HEK293 (cell line): Measurements from ENCODE around the gene OPRM1.

Experiments used
- CTCF ChIA-PET: fragments of 350-600 bp; formaldehyde crosslinking; extraction: SDS; loops from one replicate; lab custom pipeline; 2021; ENCODE audit warnings: antibody characterized with exemption; lab: Yijun Ruan, JAX
- POLR2A ChIA-PET: fragments of 300-600 bp; formaldehyde crosslinking; extraction: SDS; loops from one replicate; lab custom pipeline; 2020; ENCODE audit warnings: antibody characterized with exemption, inconsistent platforms; lab: Yijun Ruan, JAX
- H3K27ac ChIP-seq: fragments of 200-500 bp; sonication (Bioruptor generic); 2 replicates; pipeline ENCODE4 v1.5.1; 2014; ENCODE audit warnings: low read depth, low read length, control low read depth, inconsistent platforms; ENCODE audit errors: extremely low read depth
- H3K36me3 ChIP-seq, 2 experiments: fragments of 200-500 bp in 1 of 2; sonication (Bioruptor generic) in 1 of 2; 1 replicate in 1 of 2; 2 replicates in 1 of 2; pipeline ENCODE4 v1.5.1; 2014 to 2017; ENCODE audit warnings: inconsistent platforms in 2 of 2, low read length in 2 of 2; ENCODE audit not compliant: control insufficient read depth in 2 of 2, insufficient read depth in 1 of 2
- H3K4me1 ChIP-seq: fragments of 200-500 bp; sonication (Bioruptor generic); 2 replicates; pipeline ENCODE4 v1.5.1; 2014; ENCODE audit warnings: mild to moderate bottlenecking, low read length, inconsistent platforms; ENCODE audit not compliant: control insufficient read depth, insufficient read depth
- H3K4me3 ChIP-seq: 2 replicates; pipeline ENCODE4 v1.5.1; 2011; ENCODE audit warnings: low read depth, mild to moderate bottlenecking, control low read depth, low read length, moderate library complexity
- H3K9me3 ChIP-seq: fragments of 200-500 bp; sonication (Bioruptor generic); 2 replicates; pipeline ENCODE4 v1.5.1; 2014; ENCODE audit warnings: low read depth, low read length, inconsistent platforms; ENCODE audit not compliant: control insufficient read depth, insufficient read depth
- BCL11B ChIP-seq: fragments of 450-650 bp; formaldehyde crosslinking; IDR thresholded peaks from 2 replicates; pipeline ENCODE4 v1.5.1; 2016; ENCODE audit warnings: low read depth, missing biosample characterization, missing genetic modification characterization
- HOXD13 ChIP-seq: sonication (generic); formaldehyde crosslinking; IDR thresholded peaks from 2 replicates; pipeline ENCODE4 v1.8.0; 2022; ENCODE audit warnings: missing genetic modification reagents, borderline replicate concordance
- PRDM1 ChIP-seq: fragments of 450-650 bp; formaldehyde crosslinking; IDR thresholded peaks from 2 replicates; pipeline ENCODE4; 2016; ENCODE audit warnings: missing biosample characterization, missing genetic modification characterization
- PRDM10 ChIP-seq: fragments of 450-650 bp; formaldehyde crosslinking; IDR thresholded peaks from 2 replicates; pipeline ENCODE4 v1.5.1; 2016; ENCODE audit warnings: missing biosample characterization, missing genetic modification characterization
- PRDM6 ChIP-seq: fragments of 450-650 bp; formaldehyde crosslinking; IDR thresholded peaks from 2 replicates; pipeline ENCODE4 v1.5.1; 2017; ENCODE audit warnings: missing biosample characterization, missing genetic modification characterization
- SCRT2 ChIP-seq: fragments of 450-650 bp; formaldehyde crosslinking; IDR thresholded peaks from 2 replicates; pipeline ENCODE4 v1.5.1; 2016; ENCODE audit warnings: missing biosample characterization, missing genetic modification characterization
- WT1 ChIP-seq: fragments of 450-650 bp; formaldehyde crosslinking; IDR thresholded peaks from 2 replicates; pipeline ENCODE4 v1.5.1; 2016; ENCODE audit warnings: missing biosample characterization, missing genetic modification characterization
- ZNF132 ChIP-seq: fragments of 450-650 bp; formaldehyde crosslinking; IDR thresholded peaks from 2 replicates; pipeline ENCODE4 v1.5.1; 2017; ENCODE audit warnings: missing biosample characterization, missing genetic modification characterization, borderline replicate concordance
- ZNF221 ChIP-seq: fragments of 450-650 bp; formaldehyde crosslinking; IDR thresholded peaks from 2 replicates; pipeline ENCODE4 v1.5.1; 2017; ENCODE audit warnings: missing biosample characterization, missing genetic modification characterization, borderline replicate concordance
- ZNF248 ChIP-seq: fragments of 450-650 bp; formaldehyde crosslinking; IDR thresholded peaks from 2 replicates; pipeline ENCODE4 v1.5.1; 2017; ENCODE audit warnings: missing biosample characterization, missing genetic modification characterization
- ZNF302 ChIP-seq: fragments of 450-650 bp; formaldehyde crosslinking; IDR thresholded peaks from 2 replicates; pipeline ENCODE4 v1.5.1; 2016; ENCODE audit warnings: missing biosample characterization, missing genetic modification characterization, low read depth
- ZNF366 ChIP-seq: fragments of 450-650 bp; formaldehyde crosslinking; conservative IDR thresholded peaks from 2 replicates; pipeline ENCODE4 v1.5.1; 2016; ENCODE audit warnings: missing biosample characterization, missing genetic modification characterization
- ZNF394 ChIP-seq: fragments of 450-650 bp; formaldehyde crosslinking; IDR thresholded peaks from 2 replicates; pipeline ENCODE4 v1.5.1; 2016; ENCODE audit warnings: missing biosample characterization, missing genetic modification characterization, mild to moderate bottlenecking, moderate library complexity, borderline replicate concordance
- ZNF404 ChIP-seq: fragments of 450-650 bp; formaldehyde crosslinking; IDR thresholded peaks from 2 replicates; pipeline ENCODE4 v1.5.1; 2017; ENCODE audit warnings: missing biosample characterization, missing genetic modification characterization
- ZNF513 ChIP-seq: fragments of 450-650 bp; IDR thresholded peaks from 2 replicates; pipeline ENCODE4 v1.5.1; 2018; ENCODE audit warnings: missing biosample characterization, missing genetic modification characterization
- ZNF514 ChIP-seq: fragments of 450-650 bp; formaldehyde crosslinking; IDR thresholded peaks from 2 replicates; pipeline ENCODE4 v1.5.1; 2016; ENCODE audit warnings: missing biosample characterization, missing genetic modification characterization
- ZNF548 ChIP-seq: fragments of 450-650 bp; formaldehyde crosslinking; IDR thresholded peaks from 2 replicates; pipeline ENCODE4 v1.5.1; 2016; ENCODE audit warnings: missing biosample characterization, missing genetic modification characterization
- ZNF580 ChIP-seq: fragments of 450-650 bp; formaldehyde crosslinking; IDR thresholded peaks from 2 replicates; pipeline ENCODE4 v1.5.1; 2016; ENCODE audit warnings: missing biosample characterization, missing genetic modification characterization
- ZNF610 ChIP-seq: fragments of 450-650 bp; formaldehyde crosslinking; IDR thresholded peaks from 2 replicates; pipeline ENCODE4 v1.5.1; 2016; ENCODE audit warnings: missing biosample characterization, missing genetic modification characterization, borderline replicate concordance
- ZNF645 ChIP-seq: fragments of 450-650 bp; formaldehyde crosslinking; IDR thresholded peaks from 2 replicates; pipeline ENCODE4; 2016; ENCODE audit warnings: missing biosample characterization, missing genetic modification characterization
- ZNF660 ChIP-seq: fragments of 450-650 bp; IDR thresholded peaks from 2 replicates; pipeline ENCODE4 v1.5.1; 2018; ENCODE audit warnings: missing biosample characterization, mild to moderate bottlenecking, missing genetic modification characterization
- ZNF664 ChIP-seq: fragments of 450-650 bp; formaldehyde crosslinking; IDR thresholded peaks from 2 replicates; pipeline ENCODE4 v1.5.1; 2016; ENCODE audit warnings: missing biosample characterization, missing genetic modification characterization
- ZNF830 ChIP-seq: fragments of 450-650 bp; IDR thresholded peaks from 2 replicates; pipeline ENCODE4 v1.5.0; 2018; ENCODE audit warnings: missing biosample characterization, missing genetic modification characterization, low read depth, mild to moderate bottlenecking, moderate library complexity
- ZSCAN18 ChIP-seq: fragments of 450-650 bp; formaldehyde crosslinking; IDR thresholded peaks from 2 replicates; pipeline ENCODE4 v1.5.1; 2016; ENCODE audit warnings: missing biosample characterization, missing genetic modification characterization
- ZSCAN30 ChIP-seq: fragments of 450-650 bp; IDR thresholded peaks from 2 replicates; pipeline ENCODE4 v1.5.1; 2018; ENCODE audit warnings: missing biosample characterization, mild to moderate bottlenecking, missing genetic modification characterization, moderate library complexity

Gene OPRM1

GRCh38 chr6:154096834-154097233, 57.8 kb downstream of the OPRM1 start (continued):
- no peak for TF ChIP-seq ZNF610 (tag by site-specific recombination)
- TF ChIP-seq ZNF302: no peak

GRCh38 chr6:154099211-154099610, 60.2 kb downstream of the OPRM1 start:
- TF ChIP-seq ZNF660 (tag by site-specific recombination): no peak
- no peak for TF ChIP-seq BCL11B (tag by site-specific recombination)
- no peak for TF ChIP-seq ZNF548
- no peak for TF ChIP-seq PRDM10 (tag by site-specific recombination)
- peak; percentile 76 for TF ChIP-seq ZNF366 (tag by site-specific recombination)
- no peak for TF ChIP-seq ZNF830 (tag by site-specific recombination)
- TF ChIP-seq PRDM1 (tag by site-specific recombination): peak; percentile 57
- TF ChIP-seq ZNF664 (tag by site-specific recombination): no peak
- Histone ChIP-seq H3K4me3 (no peak overlapping the region), H3K9me3 (no peaks in the 10 kb centered on the region), H3K4me1 (no peaks in the 10 kb centered on the region), H3K36me3 (no peaks in the 10 kb centered on the region), H3K27ac (no peak overlapping the region)
- ChIA-PET CTCF (no interaction called here), POLR2A (no interaction called here)

GRCh38 chr6:154106251-154106650, 67.2 kb downstream of the OPRM1 start:
- H3K9me3 ChIP-seq: no peaks in the 10 kb centered on the region
- no peak overlapping the region for H3K4me3 ChIP-seq
- no peaks in the 10 kb centered on the region for H3K4me1 ChIP-seq
- no peak overlapping the region for H3K27ac ChIP-seq
- CTCF ChIA-PET: interaction anchor here (0.7 kb wide), 2 partner anchors 33 to 109 kb away, joined by 3 to 4 read pairs; no protein-coding TSS in a partner anchor
- H3K36me3 ChIP-seq: no peaks in the 10 kb centered on the region
- POLR2A ChIA-PET: no interaction called here
- no peak for TF ChIP-seq ZNF248
- TF ChIP-seq ZNF513 (tag by site-specific recombination): no peak
- TF ChIP-seq ZNF514 (tag by site-specific recombination): no peak
- TF ChIP-seq PRDM6 (tag by site-specific recombination): no peak
- TF ChIP-seq WT1 (tag by site-specific recombination): no peak
- TF ChIP-seq PRDM1 (tag by site-specific recombination): no peak
- TF ChIP-seq ZNF580: no peak
- TF ChIP-seq HOXD13 (CRISPR knock-in tag): no peak
- no peak for TF ChIP-seq ZSCAN30 (tag by site-specific recombination)
- no peak for TF ChIP-seq ZNF221
- no peak for TF ChIP-seq ZNF132 (tag by site-specific recombination)
- TF ChIP-seq ZNF645 (tag by site-specific recombination): no peak
- no peak for TF ChIP-seq ZNF394
- TF ChIP-seq ZSCAN18 (tag by site-specific recombination): no peak
- no peak for TF ChIP-seq ZNF404 (tag by site-specific recombination)
- TF ChIP-seq SCRT2: no peak
